A549 (cell line): ENCODE measurements around the gene PREX1. TPM values are rescaled to one million over a fixed set of nuclear protein-coding genes. Genes with fewer than 3 reads are reported as not detected.

ENCODE experiments used
- ATAC-seq, 2 experiments: fragments of 200-7000 bp in 1 of 2; fragments of >200 bp in 1 of 2; cut with Nextera tagmentation in 1 of 2; cut with Tn5 transposase in 1 of 2; 3 replicates each; pipeline versions ENCODE4 v1.8.0 to v1.9.1; 2018 to 2020; ENCODE audit warnings: mild to moderate bottlenecking in 1 of 2, moderate library complexity in 1 of 2
- CTCF ChIA-PET: fragments of 300-600 bp; sonication (Branson Sonifier 250); formaldehyde crosslinking; extraction: SDS; loops from one replicate; lab custom pipeline; 2021; ENCODE audit warnings: antibody characterized with exemption, inconsistent platforms; lab: Yijun Ruan, JAX
- POLR2A ChIA-PET: fragments of 350-600 bp; formaldehyde crosslinking; extraction: SDS; loops from one replicate; lab custom pipeline; 2021; ENCODE audit warnings: antibody characterized with exemption, inconsistent platforms; lab: Yijun Ruan, JAX
- DNase-seq, 2 experiments: peaks; one replicate each; pipeline versions ENCODE4 v3.0.0 to v3.0.0-alpha.2; 2011 to 2016; ENCODE audit warnings: low read depth in 1 of 2, low spot score in 1 of 2
- FAIRE-seq: peaks from 2 replicates; lab custom pipeline; 2011; peaks lifted over from hg19 to GRCh38; lab: Jason Lieb, UNC
- H3K27ac ChIP-seq, 2 experiments: fragments of >200 bp; sonication (Bioruptor Twin); formaldehyde crosslinking; 3 replicates each; pipeline ENCODE4 v1.5.1; 2016 to 2017
- H3K4me1 ChIP-seq: fragments of >200 bp; sonication (Bioruptor Twin); formaldehyde crosslinking; 3 replicates; pipeline ENCODE4 v1.6.1; 2016
- H3K4me2 ChIP-seq: fragments of >200 bp; sonication (Bioruptor Twin); formaldehyde crosslinking; 3 replicates; pipeline ENCODE4 v1.6.1; 2016
- H3K4me3 ChIP-seq: fragments of >200 bp; sonication (Bioruptor Twin); formaldehyde crosslinking; 3 replicates; pipeline ENCODE4 v1.5.1; 2016
- H3K9me3 ChIP-seq: fragments of >200 bp; sonication (Bioruptor Twin); formaldehyde crosslinking; 3 replicates; pipeline ENCODE4 v1.6.1; 2016
- CBX8 ChIP-seq: fragments of 200-600 bp; sonication (generic); IDR thresholded peaks from 2 replicates; pipeline ENCODE4 v1.6.1; 2016
- CEBPB ChIP-seq, 2 experiments: fragments of >200 bp in 1 of 2; sonication (Bioruptor Twin) in 1 of 2; formaldehyde crosslinking in 1 of 2; IDR thresholded peaks; 2 replicates each; pipeline ENCODE4 v1.6.1; 2012 to 2016
- CHD2 ChIP-seq: fragments of 150-350 bp; IDR thresholded peaks from 2 replicates; pipeline ENCODE4 v1.6.1; 2014; ENCODE audit warnings: low read length; ENCODE audit not compliant: partially characterized antibody
- CTCF ChIP-seq: fragments of >200 bp; sonication (Bioruptor Twin); formaldehyde crosslinking; IDR thresholded peaks from 3 replicates; pipeline ENCODE4 v1.5.1; 2016
- EP300 ChIP-seq, 2 experiments: fragments of >200 bp; sonication (Bioruptor Twin); formaldehyde crosslinking; IDR thresholded peaks; 2 replicates in 1 of 2; 3 replicates in 1 of 2; pipeline ENCODE4 v1.6.1; 2016 to 2017
- ESRRA ChIP-seq: fragments of 150-350 bp; IDR thresholded peaks from 2 replicates; pipeline ENCODE4 v1.6.1; 2014; ENCODE audit warnings: mild to moderate bottlenecking, low read length, borderline replicate concordance
- HEYL ChIP-seq: fragments of 250-450 bp; sonication (Bioruptor Pico); IDR thresholded peaks from 2 replicates; pipeline ENCODE4 v1.8.0; 2021; ENCODE audit warnings: mild to moderate bottlenecking, moderate library complexity
- HMGXB4 ChIP-seq: fragments of 250-450 bp; sonication (Bioruptor Pico); IDR thresholded peaks from 2 replicates; pipeline ENCODE4 v1.5.0; 2021; ENCODE audit warnings: mild to moderate bottlenecking, moderate library complexity, borderline replicate concordance
- MAZ ChIP-seq: fragments of 150-350 bp; IDR thresholded peaks from 2 replicates; pipeline ENCODE4 v1.6.1; 2014; ENCODE audit warnings: antibody characterized with exemption, low read depth, low read length, borderline replicate concordance
- MYC ChIP-seq: IDR thresholded peaks from 2 replicates; pipeline ENCODE4 v1.6.1; 2012; ENCODE audit warnings: mild to moderate bottlenecking, inconsistent platforms, low read length, improper control_type of control experiment, borderline replicate concordance
- NPAS2 ChIP-seq: fragments of 250-450 bp; sonication (Bioruptor Pico); IDR thresholded peaks from 2 replicates; pipeline ENCODE4 v1.8.0; 2022; ENCODE audit warnings: mild to moderate bottlenecking, moderate library complexity, borderline replicate concordance
- NR3C1 ChIP-seq: fragments of >200 bp; sonication (Bioruptor Twin); formaldehyde crosslinking; IDR thresholded peaks from 3 replicates; pipeline ENCODE4 v1.6.1; 2017
- POLR2AphosphoS2 ChIP-seq: conservative IDR thresholded peaks from 2 replicates; pipeline ENCODE4 v1.6.1; 2012; ENCODE audit warnings: low read length, improper control_type of control experiment, inconsistent platforms
- RAD21 ChIP-seq, 2 experiments: fragments of >200 bp in 1 of 2; sonication (Bioruptor Twin) in 1 of 2; formaldehyde crosslinking in 1 of 2; IDR thresholded peaks in 1 of 2; conservative IDR thresholded peaks in 1 of 2; 2 replicates in 1 of 2; 3 replicates in 1 of 2; pipeline ENCODE4 v1.6.1; 2012 to 2018; ENCODE audit warnings: inconsistent platforms in 1 of 2
- REST ChIP-seq: fragments of 200-600 bp; sonication (generic); IDR thresholded peaks from 2 replicates; pipeline ENCODE4 v1.6.1; 2016; ENCODE audit warnings: antibody characterized with exemption, mild to moderate bottlenecking, moderate library complexity
- TP53 ChIP-seq: fragments of 250-450 bp; sonication (Bioruptor Pico); IDR thresholded peaks from 2 replicates; pipeline ENCODE4 v1.5.0; 2021; ENCODE audit warnings: mild to moderate bottlenecking, moderate library complexity
- USF2 ChIP-seq: fragments of 450-650 bp; IDR thresholded peaks from 2 replicates; pipeline ENCODE4 v1.6.1; 2014; ENCODE audit warnings: antibody characterized with exemption
- ZC3H11A ChIP-seq: fragments of 450-650 bp; IDR thresholded peaks from 2 replicates; pipeline ENCODE4 v1.6.1; 2014; ENCODE audit warnings: antibody characterized with exemption, mild to moderate bottlenecking
- ZNF302 ChIP-seq: fragments of 250-450 bp; sonication (Bioruptor Pico); IDR thresholded peaks from 2 replicates; pipeline ENCODE4 v1.9.0; 2021; ENCODE audit warnings: inconsistent platforms, mild to moderate bottlenecking, moderate library complexity
- WGBS: methylation state at CpG from one replicate; pipeline ENCODE4 v1.1.6; 2017; ENCODE audit errors: missing lambda C conversion rate; 5-methylcytosine and 5-hydroxymethylcytosine counted together
- polyA plus RNA-seq, 4 experiments: library from polyadenylated mRNA; depleted of rRNA in 3 of 4; stranded (reverse); fragments of >200 nt; fragmentation: RNase III in 1 of 4; extraction: RNeasy Plus Mini Kit Qiagen cat#74134 plus additional on column Dnase treatment in 1 of 4; gene quantifications; 2 replicates in 3 of 4; 3 replicates in 1 of 4; pipeline ENCODE4 v1.2.3, GENCODE V29; 2011 to 2017

PREX1 gene
- polyA plus RNA-seq, 2 of the 4 experiments (the other 2 are of a cell fraction) = 3.6 to 4.2 TPM

GRCh38 chr20:48823476-48823875 lies 4.3 kb downstream of the PREX1 start (continued):
- TF ChIP-seq NR3C1 (no peak), MAZ (no peak)

- DNase-seq (no peak), ATAC-seq (no peak), FAIRE-seq (no peak)
- ChIA-PET POLR2A (no interaction called here), CTCF (interaction anchor here (0.5 to 1.8 kb wide), 4 partner anchors 67 to 166 kb away, joined by 3 to 6 read pairs (median 3); no protein-coding TSS in a partner anchor)
- H3K4me1 ChIP-seq = peaks cover 4% of the 10 kb centered on the region; the same call in 1 of the 3 replicates
- H3K27ac ChIP-seq = no peak overlapping the region
- H3K4me2 ChIP-seq = no peak overlapping the region
- WGBS = 93% methylated on average over 7 of the region's 8 CpGs
- no peak overlapping the region for H3K4me3 ChIP-seq
- TF ChIP-seq ESRRA (no peak), NPAS2 (CRISPR knock-in tag) (no peak), CEBPB (IDR thresholded peaks at IDR 0.05) (no peak), RAD21 (conservative IDR thresholded peaks at IDR 0.05 in 1 of 2, IDR thresholded peaks at IDR 0.05 in 1 of 2) (no peak), REST (no peak), MYC (no peak), ZNF302 (no peak), HEYL (CRISPR knock-in tag) (no peak), USF2 (no peak), CBX8 (no peak)
- no peaks in the 10 kb centered on the region for H3K9me3 ChIP-seq
Observed at GRCh38 chr20:48822879-48823385, 4.9 kb downstream of the PREX1 start.

- 91% methylated on average over 2 of the region's 2 CpGs for WGBS
- peaks cover 4% of the 10 kb centered on the region; the same call in 1 of the 3 replicates for H3K4me1 ChIP-seq
- no peak overlapping the region for H3K4me3 ChIP-seq
- H3K9me3 ChIP-seq = no peaks in the 10 kb centered on the region
- ChIA-PET CTCF (interaction anchor here (1.1 to 1.8 kb wide), 2 partner anchors 83 to 165 kb away, joined by 3 to 6 read pairs; no protein-coding TSS in a partner anchor), POLR2A (no interaction called here)
- no peak for FAIRE-seq
- TF ChIP-seq CTCF (no peak), ZNF302 (no peak), POLR2AphosphoS2 (no peak), CBX8 (no peak), CHD2 (no peak), EP300 (IDR thresholded peaks at IDR 0.05) (no peak), ZC3H11A (no peak), HMGXB4 (no peak), HEYL (CRISPR knock-in tag) (no peak), TP53 (CRISPR knock-in tag) (no peak)
- TF ChIP-seq, all 56 proteins: peak for 0
- DNase-seq (no peak), ATAC-seq (no peak)
- Histone ChIP-seq H3K4me2 (no peak overlapping the region), H3K27ac (no peak overlapping the region)
Observed at GRCh38 chr20:48822178-48822577, 5.6 kb downstream of the PREX1 start.
